LNCaP clone FGC (cell line): Measurements from ENCODE around the gene ARHGEF28.

Experiments
- DNase-seq: peaks from one replicate; pipeline ENCODE4 v3.0.0-alpha.2; 2011; ENCODE audit warnings: low read depth
- H3K4me3 ChIP-seq: 2 replicates; pipeline ENCODE4 v1.5.1; 2011; ENCODE audit warnings: mild to moderate bottlenecking, low read depth, low read length, control low read depth
- CTCF ChIP-seq: IDR thresholded peaks from 2 replicates; pipeline ENCODE4 v1.5.1; 2012; ENCODE audit warnings: mild to moderate bottlenecking; ENCODE audit not compliant: control insufficient read depth, insufficient read depth; ENCODE audit errors: extremely low read depth

Gene ARHGEF28

GRCh38 chr5:73911761-73912393 is 285.9 kb downstream of the ARHGEF28 start:
- no peak for TF ChIP-seq CTCF
- H3K4me3 ChIP-seq, result no peak overlapping the region
- DNase-seq, result no peak

GRCh38 chr5:73912821-73913271 is 286.9 kb downstream of the ARHGEF28 start:
- no peak overlapping the region for H3K4me3 ChIP-seq
- no peak for TF ChIP-seq CTCF
- peak; percentile 30 for DNase-seq

- DNase-seq, result no peak
- no peak for TF ChIP-seq CTCF
- no peak overlapping the region for H3K4me3 ChIP-seq
These were observed 288.0 kb downstream of the ARHGEF28 start for GRCh38 chr5:73913971-73914370.

- DNase-seq, result no peak
- no peak for TF ChIP-seq CTCF
- no peak overlapping the region for H3K4me3 ChIP-seq
These were observed 289.3 kb downstream of the ARHGEF28 start for GRCh38 chr5:73915345-73915744.

- DNase-seq, result peak; percentile 47
These were observed 291.4 kb downstream of the ARHGEF28 start for GRCh38 chr5:73917433-73917832.

GRCh38 chr5:73917891-73918290 is 291.9 kb downstream of the ARHGEF28 start:
- DNase-seq, result no peak
- no peak for TF ChIP-seq CTCF
- H3K4me3 ChIP-seq, result no peak overlapping the region

More at GRCh38 chr5:73917433-73917832, 291.4 kb downstream of the ARHGEF28 start:
- H3K4me3 ChIP-seq, result no peak overlapping the region
- TF ChIP-seq CTCF, result no peak

GRCh38 chr5:73918791-73919221 is 292.8 kb downstream of the ARHGEF28 start:
- no peak for DNase-seq
- no peak for TF ChIP-seq CTCF
- H3K4me3 ChIP-seq, result no peak overlapping the region
